ENCODE measurements around the gene FCRLB. TPM values are rescaled to one million over a fixed set of nuclear protein-coding genes. Genes with fewer than 3 reads are reported as not detected.
A peak's percentile ranks its signal among the peaks of the same experiment; 100 is the strongest.

Gene FCRLB
- polyA plus RNA-seq, 2 of the 4 experiments (the other 2 are of a cell fraction) = 0.48 to 0.75 TPM

GRCh38 chr1:161749509-161750407 lies 28.4 kb downstream of the FCRLB start, which contains the start of gene DUSP12:
Gene DUSP12 (plus strand): TSS chr1:161749786. CDS start chr1:161749802, 16 bp downstream.
- Histone ChIP-seq H3K27ac (peak within 1 kb of the TSS; percentile 87 to 98), H3K4me1 (peaks cover 14% of the 10 kb centered on the region), H3K4me2 (peak within 1 kb of the TSS; percentile 77), H3K9me3 (no peaks in the 10 kb centered on the region), H3K4me3 (peak within 1 kb of the TSS; percentile 62)
- ChIA-PET POLR2A (interaction anchor here (0.5 to 2.0 kb wide), 13 partner anchors 8 to 338 kb away, joined by 3 to 19 read pairs (median 5); no protein-coding TSS in a partner anchor), CTCF (interaction anchor here (0.6 to 4.7 kb wide), 10 partner anchors 10 to 1506 kb away, joined by 3 to 49 read pairs (median 4); no protein-coding TSS in a partner anchor)
- no peak for TF ChIP-seq NPAS2 (CRISPR knock-in tag; IDR thresholded peaks at IDR 0.05; ENCODE audit: borderline replicate concordance)
- TF ChIP-seq, protein P1, sequence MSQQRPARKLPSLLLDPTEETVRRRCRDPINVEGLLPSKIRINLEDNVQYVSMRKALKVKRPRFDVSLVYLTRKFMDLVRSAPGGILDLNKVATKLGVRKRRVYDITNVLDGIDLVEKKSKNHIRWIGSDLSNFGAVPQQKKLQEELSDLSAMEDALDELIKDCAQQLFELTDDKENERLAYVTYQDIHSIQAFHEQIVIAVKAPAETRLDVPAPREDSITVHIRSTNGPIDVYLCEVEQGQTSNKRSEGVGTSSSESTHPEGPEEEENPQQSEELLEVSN (IDR thresholded peaks at IDR 0.05; ENCODE audit: borderline replicate concordance, low read depth) = peak; percentile 22; the same call in 1 of the 2 replicates
- TF ChIP-seq, protein P2, sequence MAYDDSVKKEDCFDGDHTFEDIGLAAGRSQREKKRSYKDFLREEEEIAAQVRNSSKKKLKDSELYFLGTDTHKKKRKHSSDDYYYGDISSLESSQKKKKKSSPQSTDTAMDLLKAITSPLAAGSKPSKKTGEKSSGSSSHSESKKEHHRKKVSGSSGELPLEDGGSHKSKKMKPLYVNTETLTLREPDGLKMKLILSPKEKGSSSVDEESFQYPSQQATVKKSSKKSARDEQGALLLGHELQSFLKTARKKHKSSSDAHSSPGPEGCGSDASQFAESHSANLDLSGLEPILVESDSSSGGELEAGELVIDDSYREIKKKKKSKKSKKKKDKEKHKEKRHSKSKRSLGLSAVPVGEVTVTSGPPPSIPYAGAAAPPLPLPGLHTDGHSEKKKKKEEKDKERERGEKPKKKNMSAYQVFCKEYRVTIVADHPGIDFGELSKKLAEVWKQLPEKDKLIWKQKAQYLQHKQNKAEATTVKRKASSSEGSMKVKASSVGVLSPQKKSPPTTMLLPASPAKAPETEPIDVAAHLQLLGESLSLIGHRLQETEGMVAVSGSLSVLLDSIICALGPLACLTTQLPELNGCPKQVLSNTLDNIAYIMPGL (CRISPR knock-in tag; IDR thresholded peaks at IDR 0.05; ENCODE audit: borderline replicate concordance) = peak; percentile 90; the same call in 1 of the 2 replicates
- TF ChIP-seq ESRRA (IDR thresholded peaks at IDR 0.05; ENCODE audit: borderline replicate concordance, low read length) = no peak
- no peak for TF ChIP-seq HDAC2 (IDR thresholded peaks at IDR 0.05)
- TF ChIP-seq BCL3 (IDR thresholded peaks at IDR 0.05) = peak; percentile 72; the same call in 1 of the 3 replicates
- peak; percentile 58 for TF ChIP-seq MYC (IDR thresholded peaks at IDR 0.05; ENCODE audit: borderline replicate concordance, low read length)
- peak; percentile 93 for TF ChIP-seq PHF8 (IDR thresholded peaks at IDR 0.05; ENCODE audit: borderline replicate concordance, low read depth)
- TF ChIP-seq SREBF2 (IDR thresholded peaks at IDR 0.05) = no peak
- TF ChIP-seq KDM5A (IDR thresholded peaks at IDR 0.05) = peak; percentile 61; the same call in 1 of the 2 replicates
- TF ChIP-seq CTCF (IDR thresholded peaks at IDR 0.05) = peak; percentile 24; the same call in 1 of the 3 replicates
- peak; percentile 67 for TF ChIP-seq MAX (IDR thresholded peaks at IDR 0.05)
- TF ChIP-seq KDM1A (IDR thresholded peaks at IDR 0.05; ENCODE audit: low read depth) = no peak
- TF ChIP-seq POLR2A (IDR thresholded peaks at IDR 0.05; ENCODE audit: low read length) = peak; percentile 66
- TF ChIP-seq, protein P3, sequence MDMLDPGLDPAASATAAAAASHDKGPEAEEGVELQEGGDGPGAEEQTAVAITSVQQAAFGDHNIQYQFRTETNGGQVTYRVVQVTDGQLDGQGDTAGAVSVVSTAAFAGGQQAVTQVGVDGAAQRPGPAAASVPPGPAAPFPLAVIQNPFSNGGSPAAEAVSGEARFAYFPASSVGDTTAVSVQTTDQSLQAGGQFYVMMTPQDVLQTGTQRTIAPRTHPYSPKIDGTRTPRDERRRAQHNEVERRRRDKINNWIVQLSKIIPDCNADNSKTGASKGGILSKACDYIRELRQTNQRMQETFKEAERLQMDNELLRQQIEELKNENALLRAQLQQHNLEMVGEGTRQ (IDR thresholded peaks at IDR 0.05) = 0 out of 2 replicates have a peak, but pooled peaks have one; percentile 1
- 0 out of 2 replicates have a peak, but pooled peaks have one; percentile 23 for TF ChIP-seq RFX5 (IDR thresholded peaks at IDR 0.05)
- TF ChIP-seq ZSCAN20 (CRISPR knock-in tag; IDR thresholded peaks at IDR 0.05) = no peak
- TF ChIP-seq, protein P4, sequence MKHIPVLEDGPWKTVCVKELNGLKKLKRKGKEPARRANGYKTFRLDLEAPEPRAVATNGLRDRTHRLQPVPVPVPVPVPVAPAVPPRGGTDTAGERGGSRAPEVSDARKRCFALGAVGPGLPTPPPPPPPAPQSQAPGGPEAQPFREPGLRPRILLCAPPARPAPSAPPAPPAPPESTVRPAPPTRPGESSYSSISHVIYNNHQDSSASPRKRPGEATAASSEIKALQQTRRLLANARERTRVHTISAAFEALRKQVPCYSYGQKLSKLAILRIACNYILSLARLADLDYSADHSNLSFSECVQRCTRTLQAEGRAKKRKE (CRISPR knock-in tag; IDR thresholded peaks at IDR 0.05; ENCODE audit: low read depth) = 0 out of 2 replicates have a peak, but pooled peaks have one; percentile 54
- TF ChIP-seq JUN (IDR thresholded peaks at IDR 0.05) = peak; percentile 63 to 87; a peak in 4 of 5 replicates
- TF ChIP-seq CBX8 (IDR thresholded peaks at IDR 0.05) = no peak
- no peak for TF ChIP-seq RARB (CRISPR knock-in tag; IDR thresholded peaks at IDR 0.05)
- no peak for TF ChIP-seq HOXB13 (CRISPR knock-in tag; IDR thresholded peaks at IDR 0.05; ENCODE audit: low read depth)
- no peak for TF ChIP-seq EP300 (IDR thresholded peaks at IDR 0.05)
- TF ChIP-seq MAZ (IDR thresholded peaks at IDR 0.05; ENCODE audit: borderline replicate concordance, low read depth, low read length) = no peak
- no peak for TF ChIP-seq RAD21 (conservative IDR thresholded peaks at IDR 0.05 in 1 of 2, IDR thresholded peaks at IDR 0.05 in 1 of 2)
- peak; percentile 89 to 97 for DNase-seq (ENCODE audit: low read depth in 1 of 2, low spot score in 1 of 2)
- FAIRE-seq = no peak
- WGBS (ENCODE audit: missing lambda C conversion rate) = under 1% methylated on average over 43 of the region's 65 CpGs
- ATAC-seq = peak; percentile 98 to 99

Data from A549 (cell line).